ENCODE results near the gene SPATA21. TPM values are rescaled to one million over a fixed set of nuclear protein-coding genes. Genes with fewer than 3 reads are reported as not detected.

Gene SPATA21
- total and polyA plus RNA-seq, 10 of the 15 experiments (the other 5 are each of a cell fraction or from before 2014, with no cell fraction given): 0.05 to 1.1 (median 0.24) TPM; not detected in 1

GRCh38 chr1:16420424-16421118, 16.7 kb downstream of the SPATA21 start (continued):
- TF ChIP-seq, protein P1, sequence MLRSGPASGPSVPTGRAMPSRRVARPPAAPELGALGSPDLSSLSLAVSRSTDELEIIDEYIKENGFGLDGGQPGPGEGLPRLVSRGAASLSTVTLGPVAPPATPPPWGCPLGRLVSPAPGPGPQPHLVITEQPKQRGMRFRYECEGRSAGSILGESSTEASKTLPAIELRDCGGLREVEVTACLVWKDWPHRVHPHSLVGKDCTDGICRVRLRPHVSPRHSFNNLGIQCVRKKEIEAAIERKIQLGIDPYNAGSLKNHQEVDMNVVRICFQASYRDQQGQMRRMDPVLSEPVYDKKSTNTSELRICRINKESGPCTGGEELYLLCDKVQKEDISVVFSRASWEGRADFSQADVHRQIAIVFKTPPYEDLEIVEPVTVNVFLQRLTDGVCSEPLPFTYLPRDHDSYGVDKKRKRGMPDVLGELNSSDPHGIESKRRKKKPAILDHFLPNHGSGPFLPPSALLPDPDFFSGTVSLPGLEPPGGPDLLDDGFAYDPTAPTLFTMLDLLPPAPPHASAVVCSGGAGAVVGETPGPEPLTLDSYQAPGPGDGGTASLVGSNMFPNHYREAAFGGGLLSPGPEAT (IDR thresholded peaks at IDR 0.05; ENCODE audit: low read depth): peak; percentile 43; the same call in 1 of the 2 replicates
- TF ChIP-seq HDAC2 (IDR thresholded peaks at IDR 0.05): no peak
- no peak for TF ChIP-seq SRF (IDR thresholded peaks at IDR 0.05; ENCODE audit: low read depth in 2 of 2, low read length in 2 of 2)
- TF ChIP-seq SMAD5 (IDR thresholded peaks at IDR 0.05; ENCODE audit: low read depth): no peak
- no peak for TF ChIP-seq CEBPZ (IDR thresholded peaks at IDR 0.05; ENCODE audit: low read depth, low read length)
- TF ChIP-seq SUZ12 (IDR thresholded peaks at IDR 0.05; ENCODE audit: unreplicated experiment): no peak
- TF ChIP-seq CHD1 (IDR thresholded peaks at IDR 0.05; ENCODE audit: low read depth, low read length): no peak
- no peak for TF ChIP-seq ZNF687 (IDR thresholded peaks at IDR 0.05)
- TF ChIP-seq CEBPB (IDR thresholded peaks at IDR 0.05; ENCODE audit: borderline replicate concordance in 1 of 2, low read depth in 2 of 2, low read length in 2 of 2): no peak
- peak; percentile 72; the same call in 1 of the 2 replicates for TF ChIP-seq RCOR1 (conservative IDR thresholded peaks at IDR 0.05; ENCODE audit: low read depth, low read length)
- 0 out of 2 replicates have a peak, but pooled peaks have one; percentile 56 for TF ChIP-seq IRF4 (IDR thresholded peaks at IDR 0.05; ENCODE audit: low read depth, low read length)
- TF ChIP-seq DPF2 (IDR thresholded peaks at IDR 0.05): no peak; the same call in 1 of the 2 replicates
- no peak for TF ChIP-seq BMI1 (IDR thresholded peaks at IDR 0.05; ENCODE audit: borderline replicate concordance)
- TF ChIP-seq MEF2B (IDR thresholded peaks at IDR 0.05; ENCODE audit: partially characterized antibody, poor library complexity, severe bottlenecking): no peak

Measured in GM12878 (cell line).